Spleen (tissue), 7 donors: ENCODE measurements around the gene GNB3.

Source experiments
- POLR2A ChIP-seq, 3 donors: fragments of 450-650 bp; IDR thresholded peaks; one replicate each; pipeline ENCODE4 v1.5.1; 2017; ENCODE audit warnings: antibody characterized with exemption in 3 of 3, mild to moderate bottlenecking in 1 of 3
- TF ChIP-seq, protein P1 (sequence below), 11 experiments: fragments of 200-600 bp in 7 of 11; fragments of 450-650 bp in 4 of 11; sonication (generic) in 4 of 11; IDR thresholded peaks in 8 of 11; conservative IDR thresholded peaks in 3 of 11; 1 replicate in 7 of 11; 2 replicates in 4 of 11; pipeline versions ENCODE4 v1.4.0 to v1.8.0; 2016 to 2021; ENCODE audit warnings: antibody characterized with exemption in 11 of 11, inconsistent platforms in 4 of 11, mild to moderate bottlenecking in 1 of 11
- donor health status: DM: no; HTN: no; CAD: no; lungs with moderate emphysema.
- donor health status: DM: no; HTN: no; CAD: no.
- donor health status: DM: no; HTN: no; CAD: no.

DNA sequence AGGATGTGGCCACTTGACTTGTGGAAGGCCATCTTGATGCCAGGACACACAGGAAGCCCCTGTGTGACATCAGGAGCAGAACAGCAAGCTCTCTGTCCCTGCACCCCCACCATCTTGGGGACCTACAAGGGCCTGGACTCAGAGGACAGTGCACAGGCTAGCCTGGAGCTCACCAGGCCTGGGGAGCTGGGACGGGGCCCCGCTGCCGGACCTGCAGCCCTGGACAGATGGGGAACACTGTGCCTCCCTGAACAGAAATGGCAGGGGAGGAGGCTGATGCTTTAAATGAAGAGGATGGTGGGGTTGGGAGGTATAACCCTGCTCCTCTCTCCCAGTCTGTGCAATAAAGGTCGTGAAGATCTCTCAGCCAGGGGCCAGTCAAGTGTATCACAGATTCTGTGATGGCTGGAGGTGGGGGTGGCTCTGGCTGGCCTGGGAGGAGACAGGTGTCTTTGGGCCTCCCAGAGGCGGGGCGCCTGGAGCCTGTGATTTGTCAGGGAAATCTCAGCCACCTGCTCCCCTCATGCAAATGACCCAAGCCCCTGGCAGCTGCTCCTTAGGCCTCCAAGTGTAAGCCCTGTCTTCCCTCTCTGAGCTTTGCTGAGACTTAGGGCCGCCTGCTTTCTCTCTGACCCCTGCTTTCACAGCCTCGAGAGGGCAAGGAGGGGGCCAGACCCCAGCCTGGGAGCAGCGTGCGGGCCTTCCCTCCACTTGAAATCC is 1.1 kb upstream of the GNB3 start:
- TF ChIP-seq POLR2A (IDR thresholded peaks at IDR 0.05), result no peak
- TF ChIP-seq, protein P1, sequence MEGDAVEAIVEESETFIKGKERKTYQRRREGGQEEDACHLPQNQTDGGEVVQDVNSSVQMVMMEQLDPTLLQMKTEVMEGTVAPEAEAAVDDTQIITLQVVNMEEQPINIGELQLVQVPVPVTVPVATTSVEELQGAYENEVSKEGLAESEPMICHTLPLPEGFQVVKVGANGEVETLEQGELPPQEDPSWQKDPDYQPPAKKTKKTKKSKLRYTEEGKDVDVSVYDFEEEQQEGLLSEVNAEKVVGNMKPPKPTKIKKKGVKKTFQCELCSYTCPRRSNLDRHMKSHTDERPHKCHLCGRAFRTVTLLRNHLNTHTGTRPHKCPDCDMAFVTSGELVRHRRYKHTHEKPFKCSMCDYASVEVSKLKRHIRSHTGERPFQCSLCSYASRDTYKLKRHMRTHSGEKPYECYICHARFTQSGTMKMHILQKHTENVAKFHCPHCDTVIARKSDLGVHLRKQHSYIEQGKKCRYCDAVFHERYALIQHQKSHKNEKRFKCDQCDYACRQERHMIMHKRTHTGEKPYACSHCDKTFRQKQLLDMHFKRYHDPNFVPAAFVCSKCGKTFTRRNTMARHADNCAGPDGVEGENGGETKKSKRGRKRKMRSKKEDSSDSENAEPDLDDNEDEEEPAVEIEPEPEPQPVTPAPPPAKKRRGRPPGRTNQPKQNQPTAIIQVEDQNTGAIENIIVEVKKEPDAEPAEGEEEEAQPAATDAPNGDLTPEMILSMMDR (IDR thresholded peaks at IDR 0.05 in 8 of 11, conservative IDR thresholded peaks at IDR 0.05 in 3 of 11), result no peak
